Gastrocnemius medialis (tissue), 4 donors: ENCODE measurements around the gene MTFP1.

ENCODE experiments used
- CTCF ChIP-seq, 5 experiments: fragments of 450-650 bp in 3 of 5; fragments of 200-600 bp in 2 of 5; sonication (generic) in 2 of 5; IDR thresholded peaks in 4 of 5; conservative IDR thresholded peaks in 1 of 5; 1 replicate in 4 of 5; 2 replicates in 1 of 5; pipeline ENCODE4 v1.5.1; 2016 to 2019; ENCODE audit warnings: antibody characterized with exemption in 5 of 5, mild to moderate bottlenecking in 3 of 5, moderate library complexity in 3 of 5
- POLR2A ChIP-seq, 2 donors: fragments of 450-650 bp; IDR thresholded peaks; one replicate each; pipeline ENCODE4 v1.6.1; 2017; ENCODE audit warnings: antibody characterized with exemption in 2 of 2, mild to moderate bottlenecking in 2 of 2, moderate library complexity in 2 of 2

DNA sequence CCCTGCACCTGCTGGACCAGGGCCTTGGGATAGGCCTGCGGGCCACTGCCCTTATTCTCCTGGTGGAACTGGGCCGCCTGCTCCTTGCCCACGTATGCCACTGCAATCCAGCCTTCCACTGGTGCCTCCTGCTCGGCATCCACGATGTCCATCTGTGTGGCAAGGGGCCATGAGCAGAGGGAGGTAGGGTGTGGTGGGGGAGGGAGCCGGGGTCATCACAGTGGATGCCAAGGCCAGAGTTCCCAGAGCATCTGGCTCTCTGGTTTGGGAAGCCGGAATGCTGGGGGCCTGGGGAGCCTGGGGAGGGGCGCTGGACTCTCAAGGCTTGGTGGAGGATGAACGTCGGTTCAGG is 39.0 kb upstream of the MTFP1 start:
- no peak for TF ChIP-seq CTCF (IDR thresholded peaks at IDR 0.05 in 4 of 5, conservative IDR thresholded peaks at IDR 0.05 in 1 of 5)
- TF ChIP-seq POLR2A (IDR thresholded peaks at IDR 0.05), result no peak
